Aorta (tissue), 5 donors: ENCODE results near the gene TNFRSF8. TPM values are rescaled to one million over a fixed set of nuclear protein-coding genes. Genes with fewer than 3 reads are reported as not detected.
"Not testable (repeated sequence)": the region's sequence is repeated elsewhere in the genome, so short reads cannot be mapped to it uniquely, and the experiment has no call there.

Experiments used
- ATAC-seq: fragments of 200-7000 bp; cut with Tn5 transposase; one replicate; pipeline ENCODE4 v1.9.1; 2022; ENCODE audit warnings: moderate library complexity; ENCODE audit not compliant: low FRiP score
- DNase-seq, 2 donors: peaks; one replicate each; pipeline ENCODE4 v3.0.0-alpha.2; 2020
- H3K27ac ChIP-seq, 2 donors: one replicate each; pipeline ENCODE4 v1.5.1; 2013; ENCODE audit warnings: low read length in 2 of 2, mild to moderate bottlenecking in 2 of 2, moderate library complexity in 2 of 2, control low read depth in 1 of 2, inconsistent platforms in 1 of 2, low read depth in 1 of 2
- H3K27me3 ChIP-seq, 2 donors: one replicate each; pipeline ENCODE4 v1.6.1; 2013; ENCODE audit warnings: control low read depth in 1 of 2, low read length in 1 of 2, mild to moderate bottlenecking in 1 of 2, moderate library complexity in 1 of 2; ENCODE audit not compliant: insufficient read depth in 2 of 2, control insufficient read depth in 1 of 2
- H3K36me3 ChIP-seq, 2 donors: one replicate each; pipeline ENCODE4 v1.6.1; 2013; ENCODE audit warnings: control low read depth in 1 of 2, low read length in 1 of 2, mild to moderate bottlenecking in 1 of 2; ENCODE audit not compliant: insufficient read depth in 2 of 2, control insufficient read depth in 1 of 2
- H3K4me1 ChIP-seq, 2 donors: one replicate each; pipeline ENCODE4 v1.6.1; 2013; ENCODE audit warnings: low read length in 2 of 2, control low read depth in 1 of 2, mild to moderate bottlenecking in 1 of 2, moderate library complexity in 1 of 2; ENCODE audit not compliant: insufficient read depth in 2 of 2, control insufficient read depth in 1 of 2
- H3K4me3 ChIP-seq, 2 donors: one replicate each; pipeline ENCODE4 v1.5.1; 2013; ENCODE audit warnings: low read length in 2 of 2, control low read depth in 1 of 2, mild to moderate bottlenecking in 1 of 2
- H3K9me3 ChIP-seq: one replicate; pipeline ENCODE4 v1.6.1; 2013; ENCODE audit warnings: mild to moderate bottlenecking, low read length; ENCODE audit not compliant: control insufficient read depth
- WGBS, 2 donors: extraction: QIAGEN DNeasy Blood & Tissue Kit; methylation state at CpG; one replicate each; pipeline ENCODE4 v1.1.7; 2013; 5-methylcytosine and 5-hydroxymethylcytosine counted together
- intact Hi-C, 2 donors: fragments of 100-400 bp; cut with DNase I; formaldehyde crosslinking; loops; one replicate each; pipeline versions ENCODE4 v1.14.2 to v1.15.0; 2022
- polyA plus RNA-seq, 2 donors: library from polyadenylated mRNA; stranded (reverse); fragments of 200-250 nt; gene quantifications; one replicate each; pipeline ENCODE4 v1.2.3, GENCODE V29; 2013
- total RNA-seq, 2 donors: library from RNA; stranded (reverse); fragmentation: NEBNext Ultra II Directional; extraction: Animal tissue kit (Norgen Biotek cat#: 25700); gene quantifications; one replicate each; pipeline ENCODE4 v1.2.1, GENCODE V29; 2021
- donor health status: healthy with polysubstance abuse.
- donor health status: Bipolar disorder and iron deficiency.
- donor health status: DM: no; HTN: no; CAD: no.
- donor health status: DM: no; HTN: no; CAD: no.
- donor health status: DM: yes; HTN: yes; CAD: no.

The TNFRSF8 gene
- total and polyA plus RNA-seq, 4 donors = 0.74 to 4.7 (median 1.3) TPM

GRCh38 chr1:12035312-12035711 lies 27.8 kb upstream of the TNFRSF8 start:
- Histone ChIP-seq H3K27me3 (no peaks in the 10 kb centered on the region), H3K4me3 (no peak overlapping the region), H3K27ac (no peak overlapping the region), H3K4me1 (no peaks in the 10 kb centered on the region), H3K9me3 (no peaks in the 10 kb centered on the region), H3K36me3 (peaks cover 0 to 1% of the 10 kb centered on the region in 2 donors)
- intact Hi-C loops = no loop called here
- ATAC-seq (no peak), DNase-seq (no peak)
- WGBS, 2 donors = 89 to 90% methylated on average over 4 of the region's 4 CpGs

GRCh38 chr1:12037486-12038355 lies 25.4 kb upstream of the TNFRSF8 start:
- intact Hi-C loops = no loop called here
- H3K27ac ChIP-seq = no peak overlapping the region
- no peak overlapping the region for H3K4me3 ChIP-seq
- 84 to 86% methylated on average over 18 of the region's 18 CpGs for WGBS, 2 donors
- H3K36me3 ChIP-seq = no peaks in the 10 kb centered on the region
- DNase-seq (no peak), ATAC-seq (no peak)
- H3K4me1 ChIP-seq = no peaks in the 10 kb centered on the region
- H3K27me3 ChIP-seq = no peaks in the 10 kb centered on the region
- H3K9me3 ChIP-seq = no peaks in the 10 kb centered on the region

GRCh38 chr1:12038356-12039163 lies 24.5 kb upstream of the TNFRSF8 start:
- Histone ChIP-seq H3K4me3 (no peak overlapping the region), H3K4me1 (no peaks in the 10 kb centered on the region), H3K27ac (no peak overlapping the region), H3K9me3 (no peaks in the 10 kb centered on the region), H3K27me3 (no peaks in the 10 kb centered on the region), H3K36me3 (no peaks in the 10 kb centered on the region)
- ATAC-seq (no peak), DNase-seq (no peak)
- intact Hi-C loops = no loop called here
- WGBS, 2 donors = 36 to 52% methylated on average over 17 of the region's 17 CpGs

- WGBS, 2 donors = 44 to 58% methylated on average over 2 of the region's 2 CpGs
- DNase-seq (no peak), ATAC-seq (no peak)
- H3K36me3 ChIP-seq = no peaks in the 10 kb centered on the region
- intact Hi-C loops = no loop called here
- no peak overlapping the region for H3K27ac ChIP-seq
- no peaks in the 10 kb centered on the region for H3K4me1 ChIP-seq
- H3K4me3 ChIP-seq = no peak overlapping the region
- H3K27me3 ChIP-seq = no peaks in the 10 kb centered on the region
- H3K9me3 ChIP-seq = no peaks in the 10 kb centered on the region
Measured at GRCh38 chr1:12039164-12039525, 24.0 kb upstream of the TNFRSF8 start.

GRCh38 chr1:12039824-12040456 lies 23.2 kb upstream of the TNFRSF8 start:
- H3K27me3 ChIP-seq, H3K36me3 ChIP-seq, H3K4me1 ChIP-seq, H3K4me3 ChIP-seq, ATAC-seq, H3K9me3 ChIP-seq, intact Hi-C loops, H3K27ac ChIP-seq, DNase-seq: not testable (repeated sequence)
- WGBS, 2 donors = 89 to 94% methylated on average over 13 of the region's 13 CpGs

- H3K27me3 ChIP-seq = no peaks in the 10 kb centered on the region
- 78 to 79% methylated on average over 6 of the region's 6 CpGs for WGBS, 2 donors
- no peak overlapping the region for H3K4me3 ChIP-seq
- no peak overlapping the region for H3K27ac ChIP-seq
- H3K9me3 ChIP-seq = no peaks in the 10 kb centered on the region
- no peak for DNase-seq
- no peaks in the 10 kb centered on the region for H3K4me1 ChIP-seq
- intact Hi-C loops = no loop called here
- no peak for ATAC-seq
- H3K36me3 ChIP-seq = no peaks in the 10 kb centered on the region
Measured at GRCh38 chr1:12040457-12041051, 22.5 kb upstream of the TNFRSF8 start.

- H3K36me3 ChIP-seq, DNase-seq, H3K9me3 ChIP-seq, H3K4me3 ChIP-seq, H3K27ac ChIP-seq, intact Hi-C loops, H3K4me1 ChIP-seq, ATAC-seq, H3K27me3 ChIP-seq: not testable (repeated sequence)
- WGBS, 2 donors = 51 to 54% methylated on average over 15 of the region's 15 CpGs
Measured at GRCh38 chr1:12044187-12044877, 18.8 kb upstream of the TNFRSF8 start.

GRCh38 chr1:12046749-12047119 lies 16.4 kb upstream of the TNFRSF8 start:
- no peaks in the 10 kb centered on the region for H3K27me3 ChIP-seq
- H3K4me3 ChIP-seq = no peak overlapping the region
- ATAC-seq (no peak), DNase-seq (no peak)
- H3K27ac ChIP-seq = no peak overlapping the region
- WGBS, 2 donors = 86 to 87% methylated on average over 6 of the region's 6 CpGs
- H3K36me3 ChIP-seq = no peaks in the 10 kb centered on the region
- H3K4me1 ChIP-seq = no peaks in the 10 kb centered on the region
- H3K9me3 ChIP-seq = no peaks in the 10 kb centered on the region
- intact Hi-C loops = no loop called here
